Forelimb muscle (tissue), 1 donor: Measurements from ENCODE around the gene KTI12. TPM values are rescaled to one million over a fixed set of nuclear protein-coding genes. Genes with fewer than 3 reads are reported as not detected.
"Not testable (repeated sequence)": the region's sequence is repeated elsewhere in the genome, so short reads cannot be mapped to it uniquely, and the experiment has no call there.

Experiments used
- DNase-seq: peaks from one replicate; pipeline ENCODE4 v3.0.0-alpha.2; 2013; ENCODE audit warnings: low read depth
- polyA plus RNA-seq: library from polyadenylated mRNA; unstranded; fragments of 120-200 nt; gene quantifications from one replicate; pipeline ENCODE4 v1.2.1, GENCODE V29; 2013; ENCODE audit not compliant: insufficient read length

KTI12 gene, protein sequence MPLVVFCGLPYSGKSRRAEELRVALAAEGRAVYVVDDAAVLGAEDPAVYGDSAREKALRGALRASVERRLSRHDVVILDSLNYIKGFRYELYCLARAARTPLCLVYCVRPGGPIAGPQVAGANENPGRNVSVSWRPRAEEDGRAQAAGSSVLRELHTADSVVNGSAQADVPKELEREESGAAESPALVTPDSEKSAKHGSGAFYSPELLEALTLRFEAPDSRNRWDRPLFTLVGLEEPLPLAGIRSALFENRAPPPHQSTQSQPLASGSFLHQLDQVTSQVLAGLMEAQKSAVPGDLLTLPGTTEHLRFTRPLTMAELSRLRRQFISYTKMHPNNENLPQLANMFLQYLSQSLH
- polyA plus RNA-seq = 2.8 TPM

DNA sequence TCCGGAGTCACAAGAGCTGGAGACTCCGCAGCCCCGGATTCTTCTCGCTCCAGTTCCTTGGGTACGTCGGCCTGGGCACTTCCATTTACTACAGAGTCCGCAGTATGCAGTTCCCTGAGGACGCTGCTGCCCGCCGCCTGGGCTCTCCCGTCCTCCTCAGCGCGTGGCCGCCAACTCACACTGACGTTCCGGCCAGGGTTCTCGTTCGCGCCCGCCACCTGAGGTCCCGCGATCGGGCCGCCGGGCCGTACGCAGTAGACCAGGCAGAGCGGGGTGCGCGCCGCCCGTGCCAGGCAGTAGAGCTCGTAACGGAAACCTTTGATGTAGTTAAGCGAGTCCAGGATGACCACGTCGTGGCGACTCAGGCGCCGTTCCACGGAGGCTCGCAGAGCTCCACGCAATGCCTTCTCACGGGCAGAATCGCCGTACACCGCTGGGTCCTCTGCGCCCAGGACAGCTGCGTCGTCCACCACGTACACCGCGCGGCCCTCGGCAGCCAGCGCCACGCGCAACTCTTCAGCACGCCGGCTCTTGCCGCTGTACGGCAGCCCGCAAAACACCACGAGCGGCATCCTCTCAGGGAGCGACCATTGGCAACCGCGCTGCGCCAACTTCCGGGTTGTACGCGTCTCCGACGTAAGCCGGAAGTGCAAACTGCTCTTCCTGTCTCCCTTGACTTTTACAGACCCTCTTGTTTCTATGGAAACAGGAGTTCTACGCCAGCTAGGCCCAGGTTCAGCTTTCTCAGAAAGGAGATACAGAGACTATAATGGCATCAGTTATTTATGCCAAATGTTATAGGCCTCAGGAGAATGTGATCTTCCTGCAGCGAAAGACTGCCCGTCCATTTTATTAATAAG, at the start of gene KTI12:
KTI12 (minus strand) TSS at position 621 of the 860 bp plus-strand sequence; CDS start at position 572, 49 bp downstream.
- peak; percentile 87 for DNase-seq

DNA sequence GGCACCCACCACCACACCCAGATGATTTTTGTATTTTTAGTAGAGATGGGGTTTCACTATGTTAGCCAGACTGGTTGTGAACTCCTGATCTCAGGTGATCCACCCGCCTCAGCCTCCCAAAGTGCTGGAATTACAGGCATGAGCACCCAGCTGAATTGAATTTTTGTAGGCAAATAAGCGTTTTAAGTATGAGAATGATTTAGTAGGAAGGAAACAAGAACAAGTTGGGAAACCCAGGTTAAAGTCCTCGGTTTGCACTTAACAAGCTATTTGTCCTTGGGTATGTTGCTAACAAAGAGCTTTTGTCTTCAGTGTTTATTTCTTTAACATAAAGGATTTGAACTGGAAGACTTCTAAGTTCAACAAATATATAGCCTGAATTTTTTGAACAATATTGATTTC, 46.4 kb upstream of the KTI12 start:
- DNase-seq = no peak

DNA sequence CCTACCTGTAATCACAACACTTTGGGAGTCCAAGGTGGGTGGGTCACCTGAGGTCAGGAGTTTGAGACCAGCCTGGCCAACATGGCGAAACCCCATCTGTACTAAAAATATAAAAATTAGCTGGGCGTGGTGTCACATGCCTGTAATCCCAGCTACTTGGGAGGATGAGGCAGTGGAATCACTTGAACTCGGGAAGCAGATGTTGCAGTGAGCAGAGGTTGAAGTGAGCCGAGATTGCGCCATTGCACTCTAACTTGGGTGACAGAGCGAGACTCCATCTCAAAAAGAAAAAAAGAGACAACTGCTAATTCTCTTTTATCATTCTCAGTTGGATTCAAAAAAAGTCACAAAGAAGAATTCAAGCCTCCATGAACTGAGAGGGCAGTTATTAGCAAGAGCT, 43.7 kb upstream of the KTI12 start:
- DNase-seq = not testable (repeated sequence)

DNA sequence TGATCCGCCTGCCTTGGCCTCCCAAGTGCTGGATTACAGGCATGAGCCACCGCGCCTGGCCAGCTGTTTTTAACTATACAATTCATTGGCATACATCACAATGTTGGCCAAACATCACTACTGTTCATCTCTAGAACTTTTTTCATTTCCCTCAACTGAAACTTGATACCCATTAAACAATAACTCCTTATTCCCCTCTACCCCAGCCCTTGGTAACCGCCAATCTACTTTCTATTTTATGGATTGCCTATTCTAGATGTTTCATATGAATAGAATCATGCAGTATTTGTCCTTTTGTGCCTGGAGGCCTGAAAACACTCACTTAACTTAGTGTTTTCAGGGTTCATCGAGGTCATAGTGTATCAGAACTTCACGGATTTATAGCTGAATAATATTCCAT, 38.7 kb upstream of the KTI12 start:
- DNase-seq = no peak

DNA sequence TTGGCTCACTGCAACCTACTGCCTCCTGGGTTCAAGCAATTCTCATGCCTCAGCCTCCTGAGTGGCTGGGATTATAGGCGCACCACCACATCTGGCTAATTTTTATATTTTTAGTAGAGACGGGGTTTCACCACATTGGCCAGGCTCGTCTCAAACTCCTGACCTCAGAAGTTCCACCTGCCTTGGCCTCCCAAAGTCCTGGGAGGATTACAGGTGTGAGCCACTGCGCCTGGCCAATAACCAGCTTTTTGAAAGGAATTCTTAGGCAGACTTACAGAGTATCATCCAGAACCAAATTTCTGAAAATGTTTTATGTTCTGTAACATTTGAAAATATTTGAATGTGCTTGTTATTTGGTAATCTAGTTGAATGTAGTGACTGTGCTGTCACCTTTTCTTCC, 37.1 kb upstream of the KTI12 start:
- DNase-seq = no peak

DNA sequence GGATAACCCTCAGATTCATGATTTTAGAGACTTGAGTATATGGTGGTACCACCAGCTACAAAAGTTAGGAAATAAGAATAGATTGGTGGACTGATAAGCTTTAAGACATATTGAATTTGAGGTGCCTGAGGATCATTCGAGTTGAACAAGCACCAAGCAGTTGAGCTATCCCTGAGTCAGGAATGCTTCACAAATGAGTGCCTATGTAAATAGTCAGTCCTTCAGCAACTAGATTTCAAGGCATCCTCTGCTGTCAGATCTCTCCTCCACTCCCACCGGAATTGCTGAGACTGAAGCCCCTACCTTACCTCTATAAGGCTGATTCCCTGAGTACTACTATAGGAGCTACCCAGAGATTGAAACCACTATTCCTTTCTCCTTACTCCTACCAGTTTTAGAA, 29.6 kb upstream of the KTI12 start:
- no peak for DNase-seq

DNA sequence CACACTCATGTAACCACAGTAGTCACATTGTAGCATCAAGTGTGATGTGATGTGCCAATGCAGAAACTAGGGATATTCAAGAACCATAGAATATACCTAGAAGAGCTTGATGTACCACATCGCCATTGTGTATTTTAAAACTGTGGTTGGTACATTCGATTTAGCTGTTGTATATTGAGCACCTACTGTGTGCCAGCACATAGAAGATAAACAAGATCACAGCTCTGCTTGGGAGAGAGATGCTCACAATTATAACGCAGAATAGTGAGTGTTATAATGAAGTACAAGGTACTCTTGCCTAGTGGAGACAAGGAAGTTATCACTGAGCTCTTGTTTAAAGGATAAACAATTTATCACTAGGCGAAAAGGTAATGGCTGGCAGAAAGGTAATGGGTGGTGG, 27.2 kb upstream of the KTI12 start:
- no peak for DNase-seq

DNA sequence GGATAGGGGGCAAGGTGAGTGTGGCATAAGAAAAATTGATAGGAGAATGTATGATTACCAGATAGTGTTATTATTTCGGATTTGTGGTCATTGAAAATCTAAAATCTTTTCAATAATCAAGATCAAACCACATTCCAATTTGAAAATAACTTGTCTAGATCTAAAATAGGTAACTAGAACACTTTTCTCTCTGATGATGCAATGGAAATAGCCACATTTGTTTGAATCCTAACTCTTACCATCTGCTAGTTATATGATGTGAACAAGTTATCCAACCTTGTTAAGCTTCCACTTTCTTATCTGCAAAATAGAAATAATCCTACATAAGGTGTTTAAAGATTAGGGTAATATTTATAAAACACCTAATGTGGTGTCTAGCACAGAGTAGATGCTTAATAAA, 26.3 kb upstream of the KTI12 start:
- no peak for DNase-seq

DNA sequence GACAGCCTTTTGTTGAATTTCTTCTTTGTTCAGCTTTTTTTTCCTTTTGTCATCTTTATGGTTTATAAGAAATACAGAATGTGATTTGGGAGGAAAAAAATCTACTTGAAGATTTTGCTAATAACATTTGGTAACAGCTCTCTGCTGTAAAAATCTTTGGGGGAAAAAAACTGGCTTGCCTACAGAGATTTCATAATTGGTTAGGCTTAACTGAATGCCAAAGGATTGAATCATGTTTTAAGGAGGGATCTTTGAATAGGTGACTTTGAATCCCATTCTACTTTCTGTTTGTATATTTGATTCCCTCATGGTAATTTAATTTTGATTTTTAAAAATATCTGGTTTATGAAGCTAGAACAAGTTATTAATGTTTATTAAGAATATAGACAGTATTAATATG, 25.7 kb upstream of the KTI12 start:
- DNase-seq = no peak

DNA sequence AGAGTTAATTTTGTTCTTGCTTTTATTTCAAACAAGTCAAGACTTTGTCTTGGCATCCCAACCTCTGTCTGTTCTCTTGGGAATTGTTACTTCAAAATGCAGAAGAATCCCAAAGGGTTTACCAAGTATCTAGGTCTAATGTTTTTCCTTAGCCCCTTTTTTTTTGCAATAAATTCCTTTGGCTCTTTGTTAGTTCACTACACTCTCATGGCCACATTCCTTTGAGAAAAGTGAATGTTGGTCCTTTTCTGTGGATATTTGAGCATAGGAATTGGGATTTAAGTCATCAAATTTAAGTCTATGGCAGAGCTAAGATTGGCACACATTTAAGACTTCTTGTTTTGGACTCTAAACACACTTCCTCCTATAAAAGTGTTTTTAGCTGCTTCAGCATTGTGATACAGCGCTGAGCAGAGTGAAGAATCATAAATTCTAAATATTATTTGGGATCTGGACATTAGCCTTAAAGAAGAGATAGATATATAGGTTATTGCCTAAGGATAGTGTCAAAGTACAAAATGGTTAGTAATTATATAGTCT, 24.3 kb upstream of the KTI12 start:
- no peak for DNase-seq

DNA sequence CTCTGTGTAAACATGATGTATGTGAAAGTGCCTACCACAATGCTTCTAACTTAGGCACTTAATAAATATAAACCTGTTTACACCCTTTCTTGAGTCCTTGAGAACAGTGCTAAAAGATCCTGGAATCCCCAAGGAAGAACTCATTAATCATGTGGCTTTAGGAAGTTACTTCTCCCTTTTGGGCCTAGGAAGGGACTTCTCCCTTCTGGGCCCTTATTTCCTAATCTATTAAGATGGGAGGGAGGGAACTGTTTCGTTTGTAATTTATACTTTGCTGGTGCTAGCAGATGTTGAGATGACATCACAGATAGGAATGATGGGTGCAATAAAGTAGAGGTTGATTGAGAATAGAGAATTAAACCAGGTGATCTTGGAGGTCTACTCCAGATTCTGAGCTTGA, 23.6 kb upstream of the KTI12 start:
- DNase-seq = no peak

DNA sequence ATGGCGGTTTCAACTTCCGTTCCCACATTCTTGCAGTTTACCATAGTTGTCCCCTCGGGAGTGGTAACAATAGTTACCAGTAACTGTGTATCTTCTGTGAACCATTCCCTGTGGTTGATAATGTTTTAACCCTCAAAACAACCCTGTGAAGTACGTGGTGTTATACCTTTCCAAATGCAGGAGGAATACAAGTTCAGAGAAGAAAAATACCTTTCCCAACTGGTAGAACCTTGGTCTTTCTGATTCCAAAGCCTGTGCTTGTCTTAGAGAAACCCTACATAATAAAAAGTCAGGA, 23.3 kb upstream of the KTI12 start:
- no peak for DNase-seq

DNA sequence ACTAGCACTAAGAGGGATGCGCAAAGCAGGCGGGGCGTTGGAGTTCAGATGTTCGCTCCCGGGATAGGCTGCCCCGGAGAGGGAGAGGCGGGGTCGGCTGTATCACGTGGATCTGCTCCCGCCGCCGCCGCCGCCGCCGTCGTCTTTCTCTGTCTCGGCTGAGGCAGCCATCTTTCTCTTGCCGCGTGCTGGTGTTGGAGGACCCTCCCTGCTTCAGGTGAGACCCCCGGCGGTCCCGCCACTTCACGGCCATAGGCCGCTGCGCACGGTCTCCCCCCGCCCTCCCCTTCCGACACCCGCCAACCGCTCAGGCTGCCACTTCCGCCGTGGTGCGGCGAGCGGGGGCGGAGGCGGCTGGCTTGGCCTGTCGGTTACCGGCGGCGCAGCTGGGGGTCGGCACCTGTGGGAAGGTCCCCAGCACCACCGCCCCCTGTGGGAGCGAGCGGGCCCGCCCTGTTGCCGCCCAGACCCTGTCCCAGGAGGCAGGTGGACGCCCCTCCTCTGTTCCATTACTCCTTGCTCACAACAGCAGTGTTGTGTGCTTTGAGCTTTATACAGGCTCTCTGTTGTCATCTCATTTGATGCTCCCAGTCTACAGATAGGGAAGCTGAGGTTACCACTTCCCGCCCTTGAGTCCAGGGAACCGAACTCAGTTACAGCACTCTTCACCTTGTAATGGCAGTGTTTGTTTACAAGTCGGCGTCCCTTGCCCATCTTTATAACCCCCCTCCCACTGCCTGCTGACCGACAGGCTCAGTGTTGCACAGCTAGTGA, 22.7 kb upstream of the KTI12 start, which contains the start of gene BTF3L4:
BTF3L4 (plus strand) TSS at position 133 of the 774 bp plus-strand sequence. CDS start 3,553 bp downstream, outside the sequence.
- DNase-seq = peak; percentile 80

DNA sequence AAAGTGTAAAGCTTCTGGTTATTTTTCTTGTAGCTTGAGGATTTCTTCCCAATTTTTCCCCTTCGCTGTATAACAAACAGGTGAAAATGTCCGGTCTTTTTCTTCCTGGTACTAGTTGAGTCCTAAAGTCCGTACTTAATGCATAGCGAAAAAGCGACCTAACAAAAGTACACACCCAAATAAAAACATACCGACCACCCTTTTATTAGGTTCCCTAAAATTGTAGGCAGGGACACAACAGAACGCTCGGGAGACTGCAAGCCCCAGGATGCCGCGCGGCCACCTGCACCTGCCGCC, 22.2 kb upstream of the KTI12 start:
- DNase-seq = no peak

DNA sequence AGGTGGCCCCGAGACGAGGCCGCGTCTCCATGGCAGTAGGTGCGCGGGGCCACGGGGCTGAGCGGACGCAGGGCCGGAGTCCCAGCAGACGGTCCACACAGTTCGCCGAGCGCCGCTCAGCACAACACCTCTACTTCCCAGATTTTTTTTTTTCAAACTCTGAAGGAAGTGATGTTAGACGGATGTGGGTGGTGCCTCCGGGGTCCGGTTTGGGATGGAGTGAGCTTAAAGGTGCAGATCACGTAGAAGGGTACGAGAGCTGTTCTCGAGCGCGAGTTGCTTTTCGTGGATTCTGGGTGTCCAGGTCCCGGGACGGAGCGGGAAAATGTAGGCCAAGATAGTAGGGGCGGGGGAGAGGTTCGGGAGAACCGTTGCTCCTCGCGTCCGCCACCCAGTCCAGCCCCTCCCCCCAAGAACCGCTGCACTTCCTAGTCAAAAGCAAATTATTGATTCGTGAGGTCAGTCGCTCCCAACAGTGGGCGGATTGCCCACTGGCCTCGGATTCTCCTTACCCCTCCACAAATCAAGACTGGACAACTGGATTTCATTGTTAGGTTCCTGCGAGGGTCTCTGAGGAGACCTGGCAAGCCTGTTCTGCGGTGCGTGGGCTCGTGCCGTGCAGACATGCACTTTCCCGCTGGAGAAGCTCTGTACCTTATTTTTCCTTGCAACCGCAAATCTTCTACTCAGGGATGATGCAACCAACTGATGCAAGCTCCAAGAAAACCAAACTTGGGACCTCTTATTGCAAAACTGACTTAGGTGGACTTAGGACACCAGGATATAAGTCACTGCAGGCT, 21.7 kb upstream of the KTI12 start, which contains the start of gene TXNDC12:
TXNDC12 (minus strand) TSS at position 126 of the 800 bp plus-strand sequence; CDS start at position 31, 95 bp downstream.
- DNase-seq = no peak

DNA sequence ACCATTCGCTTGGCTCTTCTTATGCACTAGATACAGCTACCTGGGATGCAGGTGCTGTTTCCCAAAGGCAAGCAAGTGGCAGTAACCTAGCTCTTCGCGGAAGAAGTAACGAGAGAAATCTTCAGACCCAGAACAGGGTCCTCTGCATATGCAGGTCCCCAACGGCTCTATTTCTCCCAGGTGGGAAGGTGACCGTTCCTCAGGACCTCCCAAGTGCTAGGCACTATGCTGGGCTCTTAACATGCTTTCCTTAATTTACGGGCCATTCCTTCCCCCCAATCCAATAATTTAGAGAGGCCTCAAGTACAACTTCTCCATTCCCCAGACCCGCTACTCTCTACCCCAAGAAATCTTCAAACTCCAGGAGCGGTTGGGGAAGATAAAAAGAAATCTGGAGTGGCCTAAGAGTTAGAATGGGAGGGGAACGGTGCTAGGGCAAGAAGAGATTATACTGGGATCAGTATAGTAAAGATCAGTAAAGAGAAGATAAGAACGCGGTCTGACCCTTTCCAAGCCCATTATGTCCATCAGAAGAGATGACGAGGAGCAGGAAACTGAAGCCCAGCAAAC, 21.0 kb upstream of the KTI12 start:
- DNase-seq = no peak

DNA sequence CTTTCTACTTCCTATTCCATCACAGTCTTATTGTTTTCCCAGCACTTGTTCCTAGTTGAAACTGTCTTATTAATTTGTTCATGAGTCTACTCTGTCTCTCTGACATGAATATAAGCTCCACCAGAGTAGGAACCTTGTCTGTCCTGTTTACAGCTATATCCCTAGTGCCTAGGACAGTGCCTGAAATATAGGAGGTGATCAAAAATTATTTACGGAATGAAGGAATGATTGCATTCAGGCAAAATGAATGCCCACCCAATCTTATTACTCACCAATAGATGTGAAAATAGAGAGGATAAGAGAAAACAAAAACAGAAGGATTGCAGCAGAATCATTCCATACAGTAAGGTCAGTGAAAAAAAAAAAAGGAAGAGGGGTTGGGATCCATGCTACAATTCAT, 20.3 kb upstream of the KTI12 start:
- DNase-seq = no peak

DNA sequence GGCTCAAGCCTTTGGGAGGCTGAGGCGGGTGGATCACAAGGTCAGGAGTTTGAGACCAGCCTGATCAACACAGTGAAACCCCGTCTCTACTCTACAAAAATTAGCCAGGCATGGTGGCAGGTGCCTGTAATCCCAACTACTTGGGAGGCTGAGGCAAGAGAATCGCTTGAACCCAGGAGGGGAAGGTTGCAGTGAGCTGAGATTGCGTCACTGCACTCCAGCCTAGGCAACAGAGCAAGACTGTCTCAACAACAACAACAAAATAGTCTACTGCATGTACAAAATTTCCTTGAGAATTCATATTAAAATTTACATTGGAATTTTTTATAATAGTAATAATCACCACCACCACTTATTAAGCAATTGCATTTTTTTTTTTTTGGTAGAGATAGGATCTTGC, 15.7 kb upstream of the KTI12 start:
- DNase-seq = not testable (repeated sequence)

DNA sequence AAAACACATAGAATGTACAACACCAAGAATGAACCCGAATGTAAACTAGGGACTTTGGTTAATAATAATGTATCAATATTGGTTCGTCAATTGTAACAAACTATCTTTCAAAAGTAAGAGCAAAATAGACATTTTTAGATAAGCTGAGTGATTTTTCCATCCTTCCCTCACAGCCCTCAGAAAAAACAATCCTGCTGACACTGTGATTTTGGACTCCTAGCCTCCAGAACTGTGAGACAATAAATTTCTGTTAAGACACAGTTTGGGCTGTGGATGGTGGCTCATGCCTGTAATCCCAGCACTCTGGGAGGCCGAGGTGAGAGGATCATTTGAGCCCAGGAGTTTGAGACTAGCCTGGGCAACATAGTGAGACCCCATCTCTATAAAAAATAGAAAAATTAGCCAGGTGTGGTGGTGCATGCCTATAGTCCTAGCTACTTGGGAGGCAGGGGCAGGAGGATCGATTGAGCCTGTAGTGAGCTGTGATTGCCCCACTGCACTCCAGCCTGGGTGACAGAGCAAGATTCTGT, 12.1 kb upstream of the KTI12 start:
- DNase-seq = not testable (repeated sequence)

DNA sequence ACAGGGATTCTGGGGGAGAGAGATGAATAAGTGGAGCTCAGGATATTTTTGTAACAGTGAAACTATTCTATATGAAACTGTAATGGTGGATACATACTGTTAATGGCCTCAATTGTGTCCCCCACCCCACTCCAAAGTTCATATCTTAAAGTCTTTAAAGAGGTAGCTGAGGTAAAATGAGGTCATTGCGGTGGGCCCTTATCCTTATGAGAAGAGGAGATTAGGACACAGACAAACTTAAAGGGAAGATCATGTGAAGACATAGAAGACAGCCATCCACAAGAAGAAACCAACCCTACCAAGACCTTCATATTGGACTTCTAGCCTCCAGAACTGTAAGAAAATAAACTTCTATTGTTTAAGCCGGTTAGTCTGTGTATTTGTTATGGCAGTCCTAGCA, 11.6 kb upstream of the KTI12 start:
- DNase-seq = no peak
